AG10803 (cell line): ENCODE results near the gene CHM.
"Not testable (repeated sequence)": the region's sequence is repeated elsewhere in the genome, so short reads cannot be mapped to it uniquely, and the experiment has no call there.

Experiments
- DNase-seq: peaks from one replicate; pipeline ENCODE4 v3.0.0; 2010; ENCODE audit warnings: low read depth
- H3K4me3 ChIP-seq: 2 replicates; pipeline ENCODE4 v1.5.1; 2011; ENCODE audit warnings: mild to moderate bottlenecking, low read length, control low read depth
- CTCF ChIP-seq: conservative IDR thresholded peaks from 2 replicates; pipeline ENCODE4 v1.5.1; 2011; ENCODE audit warnings: mild to moderate bottlenecking, low read length, control low read depth, inconsistent platforms

The CHM gene

DNA sequence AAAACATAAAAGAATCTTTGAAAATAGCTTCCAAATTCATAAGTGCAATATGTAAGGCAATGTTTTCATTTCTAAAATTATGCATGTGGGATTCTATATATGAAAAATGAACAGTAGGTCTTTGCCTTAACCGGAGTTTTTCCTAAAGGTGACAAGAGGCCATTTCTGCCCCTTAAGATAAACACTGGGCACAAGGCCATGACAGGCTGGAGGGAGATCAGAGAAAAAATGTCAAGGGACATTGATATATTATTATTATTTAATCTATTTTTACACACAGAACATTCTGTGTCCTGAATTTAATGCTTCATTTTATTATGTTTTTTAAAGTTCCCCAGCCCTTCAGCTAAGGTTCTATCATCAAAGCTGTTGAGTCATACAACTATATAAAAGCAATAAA lies 118.8 kb downstream of the CHM start:
- no peak overlapping the region for H3K4me3 ChIP-seq
- no peak for DNase-seq
- no peak for TF ChIP-seq CTCF

- H3K4me3 ChIP-seq = no peak overlapping the region
- no peak for TF ChIP-seq CTCF
- no peak for DNase-seq
Measured at GRCh38 chrX:85927740-85928139, 119.6 kb downstream of the CHM start.

DNA sequence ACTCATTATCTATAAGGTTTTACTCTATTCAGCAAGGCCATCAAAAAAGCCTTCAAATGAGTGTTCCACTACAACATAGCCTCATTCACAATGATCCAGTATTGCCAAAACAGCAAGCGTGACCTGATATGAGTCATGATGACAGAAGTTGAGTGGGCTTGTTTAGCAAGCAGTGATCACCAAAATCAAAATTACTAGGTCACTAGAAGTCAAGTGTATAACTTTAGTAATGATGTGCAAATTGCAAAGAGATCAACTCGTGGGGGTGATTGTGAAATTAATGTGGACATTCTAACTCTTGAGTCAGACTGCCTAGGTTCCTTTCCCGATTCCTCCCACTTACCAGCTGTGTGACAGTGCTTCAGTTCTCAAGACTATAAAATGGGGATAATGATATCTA lies 124.5 kb downstream of the CHM start:
- H3K4me3 ChIP-seq = no peak overlapping the region
- no peak for TF ChIP-seq CTCF
- peak; percentile 48 for DNase-seq

DNA sequence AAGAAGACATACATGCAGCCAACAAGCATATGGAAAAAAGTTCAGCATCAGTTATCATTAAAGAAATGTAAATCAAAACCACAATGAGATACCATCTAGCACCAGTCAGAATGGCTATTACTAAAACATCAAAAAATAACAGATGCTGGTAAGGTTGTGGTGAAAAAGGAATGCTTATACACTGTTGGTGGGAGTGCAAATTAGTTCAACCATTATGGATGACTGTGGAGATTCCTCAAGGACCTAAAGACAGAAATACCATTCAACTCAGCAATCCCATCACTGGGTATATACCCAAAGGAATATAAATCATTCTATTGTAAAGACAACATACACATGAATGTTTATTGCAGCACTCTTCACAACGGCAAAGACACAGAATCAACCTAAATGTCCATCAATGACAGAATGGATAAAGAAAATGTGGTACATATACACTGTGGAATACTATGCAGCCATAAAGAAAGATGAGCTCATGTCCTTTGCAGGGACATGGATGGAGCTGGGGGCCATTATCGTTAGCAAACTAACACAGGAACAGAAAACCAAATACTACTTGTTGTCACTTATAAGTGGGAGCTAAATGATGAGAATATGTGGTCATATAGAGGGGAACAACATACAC lies 130.6 kb downstream of the CHM start:
- not testable (repeated sequence) for H3K4me3 ChIP-seq

DNA sequence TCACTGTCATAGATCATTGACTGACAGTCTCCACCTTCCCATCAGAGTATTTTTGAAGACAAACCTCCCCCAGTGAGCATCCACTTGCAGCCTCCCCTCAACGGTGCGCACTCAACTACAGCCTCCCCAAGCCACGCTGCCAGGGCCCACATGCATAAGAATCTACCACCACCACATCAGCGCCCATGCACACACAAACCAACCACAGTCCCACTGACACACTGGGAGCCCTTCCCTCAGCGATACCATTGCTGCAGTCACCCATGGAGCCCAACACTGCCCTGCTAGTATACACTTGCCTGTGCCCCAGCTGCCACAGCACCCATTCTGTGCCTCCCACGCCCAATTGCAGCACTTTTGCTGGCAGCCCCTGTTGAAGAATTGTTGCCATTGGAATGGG lies 132.9 kb downstream of the CHM start:
- DNase-seq = no peak
- no peak overlapping the region for H3K4me3 ChIP-seq
- no peak for TF ChIP-seq CTCF

More for the DNA sequence above, 130.6 kb downstream of the CHM start:
- not testable (repeated sequence) for DNase-seq

GRCh38 chrX:85907316-85907715 lies 140.0 kb downstream of the CHM start:
- TF ChIP-seq CTCF = no peak
- H3K4me3 ChIP-seq = no peak overlapping the region
- no peak for DNase-seq

GRCh38 chrX:85906399-85906798 lies 141.0 kb downstream of the CHM start:
- no peak for DNase-seq
- H3K4me3 ChIP-seq = no peak overlapping the region
- no peak for TF ChIP-seq CTCF

DNA sequence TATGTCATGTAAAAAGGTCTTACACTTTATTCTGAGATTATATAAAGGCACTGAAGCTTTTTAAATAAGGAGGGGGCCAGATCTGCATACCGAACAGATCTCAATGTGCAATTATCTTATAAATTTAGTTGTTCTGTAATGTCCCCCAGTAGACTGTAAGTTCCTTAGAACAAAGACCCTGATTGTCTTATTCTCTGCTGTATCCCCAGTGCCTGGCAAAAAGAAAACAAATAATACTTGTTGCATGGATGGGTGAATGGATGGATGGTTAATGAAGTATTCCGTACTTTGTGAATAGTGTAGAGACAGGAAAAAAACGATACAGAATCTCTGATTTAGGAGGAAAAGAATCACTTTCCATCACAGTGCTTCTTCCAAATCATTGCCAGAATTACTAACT lies 141.5 kb downstream of the CHM start:
- TF ChIP-seq CTCF = no peak
- no peak for DNase-seq
- H3K4me3 ChIP-seq = no peak overlapping the region
